Mammary epithelial cell (primary cell): Measurements from ENCODE around the gene IL10.

Experiments used
- CTCF ChIP-seq, 2 donors: IDR thresholded peaks in 1 of 2; conservative IDR thresholded peaks in 1 of 2; 2 replicates each; pipeline ENCODE4 v1.5.1; 2011 to 2012; ENCODE audit warnings: inconsistent platforms in 2 of 2, low read length in 2 of 2, mild to moderate bottlenecking in 2 of 2, control low read depth in 1 of 2, low read depth in 1 of 2; ENCODE audit not compliant: insufficient read depth in 1 of 2; ENCODE audit errors: extremely low read depth in 1 of 2
- EZH2 ChIP-seq: IDR thresholded peaks from 2 replicates; pipeline ENCODE4 v1.6.1; 2012; ENCODE audit warnings: low read length, inconsistent platforms, borderline replicate concordance

GRCh38 chr1:206821493-206821892 lies 49.2 kb upstream of the IL10 start:
- no peak for TF ChIP-seq CTCF (conservative IDR thresholded peaks at IDR 0.05 in 1 of 2, IDR thresholded peaks at IDR 0.05 in 1 of 2; ENCODE audit: extremely low read depth in 1 of 2, insufficient read depth in 1 of 2, low read depth in 1 of 2, low read length in 2 of 2)
- no peak for TF ChIP-seq EZH2
